Erythroblast (primary cell): ENCODE measurements around the gene IGF2BP1.
"Not testable (repeated sequence)": the region's sequence is repeated elsewhere in the genome, so short reads cannot be mapped to it uniquely, and the experiment has no call there.

Source experiments
- DNase-seq, 2 experiments: peaks; one replicate each; lab custom pipeline; 2025; lab: John Stamatoyannopoulos, UW
- GATA1 ChIP-seq: IDR thresholded peaks from 2 replicates; pipeline ENCODE4 v1.6.1; 2011; ENCODE audit warnings: low read depth, mild to moderate bottlenecking, control low read depth, low read length, moderate library complexity
- POLR2A ChIP-seq: IDR thresholded peaks from 2 replicates; pipeline ENCODE4 v1.6.1; 2011; ENCODE audit warnings: mild to moderate bottlenecking, low read length

IGF2BP1 gene

GRCh38 chr17:49101054-49101534 is 103.9 kb downstream of the IGF2BP1 start:
- DNase-seq, result peak in 1 of 2 experiments; percentile 29
- TF ChIP-seq GATA1, result no peak
- no peak for TF ChIP-seq POLR2A

- not testable (repeated sequence) for DNase-seq
These were observed 106.2 kb downstream of the IGF2BP1 start for GRCh38 chr17:49103360-49103759.

GRCh38 chr17:49104511-49105074 is 107.4 kb downstream of the IGF2BP1 start:
- no peak for DNase-seq
- TF ChIP-seq POLR2A, result no peak
- no peak for TF ChIP-seq GATA1
